Breast epithelium (tissue), 3 donors: ENCODE data around the gene MAPRE2.

Source experiments
- CTCF ChIP-seq, 3 donors: fragments of 450-650 bp; IDR thresholded peaks; one replicate each; pipeline ENCODE4 v1.5.1; 2016 to 2017; ENCODE audit warnings: antibody characterized with exemption in 3 of 3, mild to moderate bottlenecking in 3 of 3, moderate library complexity in 3 of 3
- POLR2A ChIP-seq: fragments of 450-650 bp; IDR thresholded peaks from one replicate; pipeline ENCODE4 v1.6.1; 2016; ENCODE audit warnings: antibody characterized with exemption, mild to moderate bottlenecking, moderate library complexity
- POLR2AphosphoS5 ChIP-seq, 3 donors: sonication (generic); formaldehyde crosslinking; IDR thresholded peaks; one replicate each; pipeline ENCODE4 v1.6.1; 2017; ENCODE audit warnings: antibody characterized with exemption in 3 of 3

- TF ChIP-seq CTCF (IDR thresholded peaks at IDR 0.05) (no peak), POLR2A (no peak), POLR2AphosphoS5 (IDR thresholded peaks at IDR 0.05) (no peak)
Observed at GRCh38 chr18:35099911-35100310, 58.7 kb downstream of the MAPRE2 start.
